H1 (cell line): ENCODE data around the gene GMIP. TPM values are rescaled to one million over a fixed set of nuclear protein-coding genes. Genes with fewer than 3 reads are reported as not detected.

Experiments used
- CTCF ChIA-PET: fragments of 300-600 bp; sonication (Branson Sonifier 250); formaldehyde crosslinking; loops from one replicate; lab custom pipeline; 2021; ENCODE audit not compliant: partially characterized antibody; lab: Charles Lee
- POLR2A ChIA-PET: fragments of 300-600 bp; sonication (Branson Sonifier 250); formaldehyde crosslinking; loops from one replicate; lab custom pipeline; 2021; ENCODE audit warnings: inconsistent platforms; ENCODE audit not compliant: partially characterized antibody; lab: Charles Lee
- DNase-seq, 2 experiments: peaks; one replicate each; pipeline versions ENCODE4 v3.0.0 to v3.0.0-alpha.2; 2010 to 2022; ENCODE audit warnings: low spot score in 2 of 2, low read depth in 1 of 2, mixed read lengths in 1 of 2
- FAIRE-seq: peaks from 2 replicates; lab custom pipeline; 2011; peaks lifted over from hg19 to GRCh38; lab: Jason Lieb, UNC
- H2AFZ ChIP-seq: 2 replicates; pipeline ENCODE4 v1.8.1; 2012; ENCODE audit warnings: low read length, inconsistent platforms
- H2AK5ac ChIP-seq: 2 replicates; pipeline ENCODE4 v1.6.1; 2013; ENCODE audit warnings: low read depth, low read length
- H2BK120ac ChIP-seq: replicated peaks from 2 replicates; pipeline ENCODE3; 2013; ENCODE audit warnings: low read depth, low read length, inconsistent platforms
- H2BK12ac ChIP-seq: 2 replicates; pipeline ENCODE4 v1.6.1; 2013; ENCODE audit warnings: low read depth, low read length
- H2BK15ac ChIP-seq: 2 replicates; pipeline ENCODE4 v1.6.1; 2013; ENCODE audit warnings: low read length
- H2BK20ac ChIP-seq: 2 replicates; pipeline ENCODE4 v1.6.1; 2013; ENCODE audit warnings: low read length
- H2BK5ac ChIP-seq: 2 replicates; pipeline ENCODE4 v1.6.1; 2013; ENCODE audit warnings: low read depth, low read length
- H3K14ac ChIP-seq: 2 replicates; pipeline ENCODE4 v1.6.1; 2013; ENCODE audit warnings: inconsistent platforms; ENCODE audit not compliant: insufficient read length
- H3K18ac ChIP-seq: 2 replicates; pipeline ENCODE4 v1.6.1; 2013; ENCODE audit warnings: low read length; ENCODE audit errors: extremely low read depth
- H3K23ac ChIP-seq: 2 replicates; pipeline ENCODE4 v1.6.1; 2013; ENCODE audit warnings: inconsistent platforms; ENCODE audit not compliant: insufficient read length
- H3K23me2 ChIP-seq: 2 replicates; pipeline ENCODE4 v1.6.1; 2013; ENCODE audit warnings: low read depth, low read length
- H3K27ac ChIP-seq: 2 replicates; pipeline ENCODE4 v1.6.1; 2011; ENCODE audit warnings: low read depth, low read length, inconsistent platforms
- H3K27me3 ChIP-seq, 4 experiments: replicated peaks in 1 of 4; 1 replicate in 1 of 4; 2 replicates in 3 of 4; pipeline versions ENCODE4 v1.6.1 to v1.8.1; 2011 to 2013; ENCODE audit warnings: low read length in 3 of 4, mild to moderate bottlenecking in 3 of 4, inconsistent platforms in 2 of 4, mixed read lengths in 2 of 4, moderate library complexity in 1 of 4; ENCODE audit not compliant: control insufficient read depth in 3 of 4, insufficient read depth in 3 of 4; ENCODE audit errors: extremely low read depth in 1 of 4
- H3K36me3 ChIP-seq, 4 experiments: 2 replicates each; pipeline versions ENCODE4 v1.6.1 to v1.8.1; 2011 to 2013; ENCODE audit warnings: mild to moderate bottlenecking in 4 of 4, low read length in 3 of 4, moderate library complexity in 2 of 4, control low read depth in 1 of 4, inconsistent platforms in 1 of 4; ENCODE audit not compliant: insufficient read depth in 4 of 4, control insufficient read depth in 2 of 4
- H3K4ac ChIP-seq: replicated peaks from 2 replicates; pipeline ENCODE3; 2013; ENCODE audit warnings: low read length, low read depth, mixed read lengths, inconsistent platforms; ENCODE audit not compliant: insufficient read length
- H3K4me1 ChIP-seq, 4 experiments: replicated peaks in 1 of 4; 1 replicate in 1 of 4; 2 replicates in 3 of 4; pipeline versions ENCODE4 v1.6.1 to v1.8.1; 2011 to 2013; ENCODE audit warnings: low read length in 3 of 4, inconsistent platforms in 2 of 4, mixed read lengths in 1 of 4; ENCODE audit not compliant: insufficient read depth in 4 of 4, control insufficient read depth in 3 of 4
- H3K4me2 ChIP-seq, 2 experiments: 2 replicates each; pipeline versions ENCODE4 v1.6.1 to v1.8.1; 2011 to 2013; ENCODE audit warnings: low read depth in 2 of 2, low read length in 2 of 2, control low read depth in 1 of 2, inconsistent platforms in 1 of 2, mild to moderate bottlenecking in 1 of 2; ENCODE audit not compliant: insufficient read depth in 1 of 2
- H3K4me3 ChIP-seq, 4 experiments: fragments of 200-600, 300-600 bp in 1 of 4; sonication (generic), shearing (Covaris generic), sonication (Bioruptor Twin) in 1 of 4; 2 replicates each; pipeline versions ENCODE4 v1.5.1 to v1.8.1; 2011 to 2016; ENCODE audit warnings: low read length in 4 of 4, low read depth in 3 of 4, control low read depth in 2 of 4, inconsistent platforms in 2 of 4, mild to moderate bottlenecking in 2 of 4, mixed read lengths in 1 of 4, moderate library complexity in 1 of 4; ENCODE audit not compliant: insufficient read depth in 2 of 4; ENCODE audit errors: extremely low read depth in 1 of 4
- H3K56ac ChIP-seq: replicated peaks from 2 replicates; pipeline ENCODE3; 2013; ENCODE audit warnings: low read depth, mild to moderate bottlenecking, mixed read lengths, low read length, inconsistent platforms; ENCODE audit not compliant: insufficient read length
- H3K79me1 ChIP-seq: 2 replicates; pipeline ENCODE4 v1.6.1; 2013; ENCODE audit warnings: low read depth, low read length, control low read depth
- H3K79me2 ChIP-seq, 2 experiments: 2 replicates each; pipeline versions ENCODE4 v1.6.1 to v1.8.1; 2012 to 2013; ENCODE audit warnings: low read length in 2 of 2, mild to moderate bottlenecking in 2 of 2, inconsistent platforms in 1 of 2; ENCODE audit not compliant: insufficient read depth in 2 of 2, control insufficient read depth in 1 of 2
- H3K9ac ChIP-seq, 4 experiments: replicated peaks in 1 of 4; 1 replicate in 1 of 4; 2 replicates in 3 of 4; pipeline versions ENCODE4 v1.6.1 to v1.8.1; 2011 to 2013; ENCODE audit warnings: low read depth in 3 of 4, low read length in 3 of 4, control low read depth in 2 of 4, mild to moderate bottlenecking in 2 of 4, moderate library complexity in 2 of 4, inconsistent platforms in 1 of 4; ENCODE audit errors: extremely low read depth in 1 of 4
- H3K9me3 ChIP-seq, 2 experiments: 2 replicates each; pipeline versions ENCODE4 v1.6.1 to v1.8.1; 2012 to 2013; ENCODE audit warnings: mild to moderate bottlenecking in 2 of 2, moderate library complexity in 2 of 2, control low read depth in 1 of 2, inconsistent platforms in 1 of 2, low read depth in 1 of 2, low read length in 1 of 2, mixed read lengths in 1 of 2; ENCODE audit not compliant: insufficient read depth in 2 of 2
- H4K20me1 ChIP-seq, 2 experiments: replicated peaks in 1 of 2; 2 replicates each; pipeline versions ENCODE3 to v1.8.1; 2011 to 2013; ENCODE audit warnings: inconsistent platforms in 2 of 2, low read length in 2 of 2, mild to moderate bottlenecking in 1 of 2; ENCODE audit not compliant: insufficient read depth in 2 of 2, control insufficient read depth in 1 of 2
- H4K5ac ChIP-seq: 2 replicates; pipeline ENCODE4 v1.6.1; 2013; ENCODE audit warnings: low read length, low read depth, mixed read lengths, inconsistent platforms; ENCODE audit not compliant: insufficient read length
- H4K8ac ChIP-seq: 2 replicates; pipeline ENCODE4 v1.8.0; 2013; ENCODE audit warnings: mild to moderate bottlenecking, moderate library complexity, low read length, inconsistent platforms; ENCODE audit not compliant: insufficient read depth; ENCODE audit errors: extremely low read depth
- H4K91ac ChIP-seq: replicated peaks from 2 replicates; pipeline ENCODE3; 2013; ENCODE audit warnings: low read length, mixed read lengths, inconsistent platforms; ENCODE audit not compliant: insufficient read length
- CBX5 ChIP-seq: fragments of 300-800, 300-1000 bp; sonication (generic); IDR thresholded peaks from 2 replicates; pipeline ENCODE4 v1.7.1; 2016; ENCODE audit warnings: antibody characterized with exemption, low read length, low read depth
- CBX8 ChIP-seq: fragments of 300-800, 300-1000 bp; sonication (generic); IDR thresholded peaks from 2 replicates; pipeline ENCODE4 v1.7.1; 2016; ENCODE audit warnings: low read depth, low read length, borderline replicate concordance
- CEBPB ChIP-seq: IDR thresholded peaks from 2 replicates; pipeline ENCODE4 v1.6.1; 2012; ENCODE audit warnings: low read depth, low read length
- CREB1 ChIP-seq: IDR thresholded peaks from 2 replicates; pipeline ENCODE4 v1.6.1; 2012; ENCODE audit warnings: inconsistent platforms
- JUN ChIP-seq: IDR thresholded peaks from 2 replicates; pipeline ENCODE4 v1.6.1; 2011; ENCODE audit warnings: low read depth, mild to moderate bottlenecking, improper control_type of control experiment, low read length
- NRF1 ChIP-seq: IDR thresholded peaks from 2 replicates; pipeline ENCODE4 v1.6.1; 2011; ENCODE audit warnings: mild to moderate bottlenecking, low read depth, low read length, improper control_type of control experiment
- POU5F1 ChIP-seq: IDR thresholded peaks from 2 replicates; pipeline ENCODE4 v1.6.1; 2011; ENCODE audit warnings: low read depth, mild to moderate bottlenecking, low read length, moderate library complexity
- SAP30 ChIP-seq: fragments of 300-600 bp; sonication (generic); IDR thresholded peaks from 2 replicates; pipeline ENCODE4 v1.7.1; 2012; ENCODE audit warnings: low read length, moderate library complexity, mild to moderate bottlenecking, inconsistent platforms; ENCODE audit not compliant: insufficient read depth, insufficient replicate concordance
- SIRT6 ChIP-seq: IDR thresholded peaks from one replicate; pipeline ENCODE4 v1.7.1; 2012; ENCODE audit warnings: low read length, inconsistent platforms
- SRF ChIP-seq: IDR thresholded peaks from 2 replicates; pipeline ENCODE4 v1.6.1; 2011; ENCODE audit warnings: mild to moderate bottlenecking, low read depth, low read length, moderate library complexity
- SUZ12 ChIP-seq: fragments of 200-600 bp; sonication (generic); IDR thresholded peaks from 2 replicates; pipeline ENCODE4 v1.6.1; 2012; ENCODE audit warnings: mild to moderate bottlenecking, inconsistent platforms, low read length, moderate library complexity, mixed read lengths
- TBP ChIP-seq: IDR thresholded peaks from 2 replicates; pipeline ENCODE4 v1.6.1; 2011; ENCODE audit warnings: low read depth, low read length, improper control_type of control experiment
- YY1 ChIP-seq: IDR thresholded peaks from 2 replicates; pipeline ENCODE4 v1.6.1; 2011; ENCODE audit warnings: low read depth, mild to moderate bottlenecking, low read length
- WGBS, 2 experiments: shearing (Covaris generic) in 1 of 2; methylation state at CpG; one replicate each; pipeline versions ENCODE4 v1.1.6 to v1.1.7; 2013 to 2015; ENCODE audit warnings: low lambda C conversion rate in 2 of 2, mixed read lengths in 2 of 2, inconsistent platforms in 1 of 2, low coverage in 1 of 2, missing lambda C conversion rate in 1 of 2; ENCODE audit not compliant: insufficient replicate concordance in 2 of 2, insufficient coverage in 1 of 2, insufficient read length in 1 of 2; ENCODE audit errors: extremely low coverage in 1 of 2, missing lambda C conversion rate in 1 of 2; 5-methylcytosine and 5-hydroxymethylcytosine counted together
- polyA plus RNA-seq, 7 experiments: library from polyadenylated mRNA; depleted of rRNA in 3 of 7; stranded (reverse) in 5 of 7; unstranded in 2 of 7; fragments of >200 nt in 5 of 7; fragments of 200-250 nt in 2 of 7; gene quantifications; 1 replicate in 5 of 7; 2 replicates in 1 of 7; 4 replicates in 1 of 7; pipeline versions ENCODE4 v1.2.1 to v1.2.3, GENCODE V29; 2011 to 2013; ENCODE audit warnings: missing spikeins in 2 of 7, mixed read lengths in 2 of 7
- total RNA-seq: library from RNA; stranded (reverse); fragmentation: NEBNext Ultra II Directional; extraction: Animal tissue kit (Norgen Biotek cat#: 25700); gene quantifications from 2 replicates; pipeline ENCODE4 v1.2.1, GENCODE V29; 2021

GMIP gene
- total and polyA plus RNA-seq, 2 of the 8 experiments (the other 6 are each of a cell fraction or from before 2014, with no cell fraction given) = 5.7 to 18.1 TPM

- Histone ChIP-seq H3K79me2 (no peaks in the 10 kb centered on the region), H2BK20ac (no peak within 1 kb of the TSS), H2BK5ac (no peak within 1 kb of the TSS), H3K4me1 (0 out of 7 replicates have a peak, but pooled peaks cover 0 to 3% (median under 1%) of the 10 kb centered on the region in 4 experiments), H4K5ac (no peak within 1 kb of the TSS), H3K4me2 (peak within 1 kb of the TSS; percentile 64 to 92), H3K27ac (no peak within 1 kb of the TSS), H3K9me3 (no peaks in the 10 kb centered on the region), H3K14ac (no peak within 1 kb of the TSS), H3K27me3 (peaks cover 0 to 5% (median 3%) of the 10 kb centered on the region in 4 experiments; a peak in 6 of 7 replicates), H3K56ac (peak within 1 kb of the TSS; percentile 21), H3K36me3 (no peaks in the 10 kb centered on the region), H3K18ac (peak within 1 kb of the TSS; percentile 38; the same call in 1 of the 2 replicates), H2BK120ac (no peak within 1 kb of the TSS), H3K23ac (no peak within 1 kb of the TSS), H2BK15ac (peak within 1 kb of the TSS; percentile 72; the same call in 1 of the 2 replicates), H3K79me1 (no peaks in the 10 kb centered on the region), H2BK12ac (no peak within 1 kb of the TSS), H2AK5ac (no peak within 1 kb of the TSS), H3K9ac (no peak within 1 kb of the TSS; a peak in 2 of 7 replicates), H3K4me3 (peak within 1 kb of the TSS; percentile 54 to 69 (median 60)), H4K91ac (peak within 1 kb of the TSS; percentile 91), H3K4ac (no peak within 1 kb of the TSS), H4K20me1 (peaks cover 0 to 5% of the 10 kb centered on the region in 2 experiments), H4K8ac (peak within 1 kb of the TSS; percentile 90), H2AFZ (no peak within 1 kb of the TSS; the same call in 1 of the 2 replicates), H3K23me2 (peaks cover 7% of the 10 kb centered on the region; the same call in 1 of the 2 replicates)
- POLR2A ChIA-PET = interaction anchor here (0.7 to 4.9 kb wide), 8 partner anchors 9 to 108 kb away, joined by 3 to 46 read pairs (median 3); partner anchors contain the start of gene LPAR2
- DNase-seq (peak; percentile 91 to 99), FAIRE-seq (no peak)
- 11% methylated on average over 46 of the region's 80 CpGs; no CpG with 5 or more reads in 1 of the 2 experiments for WGBS, 2 experiments
- CTCF ChIA-PET = interaction anchor here (0.9 kb wide), 1 partner anchor 83 kb away, joined by 3 read pairs; no protein-coding TSS in a partner anchor
- TF ChIP-seq SIRT6 (no peak), SUZ12 (no peak), SAP30 (no peak), YY1 (no peak), POU5F1 (no peak), NRF1 (no peak), CBX8 (no peak), CREB1 (peak; percentile 58), CBX5 (no peak), JUN (no peak), CEBPB (no peak), SRF (no peak), TBP (peak; percentile 73)
Measured at GRCh38 chr19:19618219-19619051, 25.0 kb downstream of the GMIP start, which contains the start of gene PBX4. Gene PBX4, minus strand, starts transcription at chr19:19618687. Its CDS starts 58 bp downstream, at chr19:19618629.
